Psoas muscle (tissue), 8 donors: ENCODE results near the gene THEMIS. TPM values are rescaled to one million over a fixed set of nuclear protein-coding genes. Genes with fewer than 3 reads are reported as not detected.

Source experiments
- ATAC-seq, 4 donors: fragments of 200-7000 bp; cut with Tn5 transposase; one replicate each; pipeline ENCODE4 v1.9.1; 2020; ENCODE audit warnings: moderate library complexity in 3 of 4, mild to moderate bottlenecking in 2 of 4
- DNase-seq, 2 donors: peaks; one replicate each; pipeline ENCODE4 v3.0.0-alpha.2; 2020
- H3K27ac ChIP-seq: fragments of 200-600 bp; one replicate; pipeline ENCODE4 v1.8.0; 2022
- H3K27me3 ChIP-seq, 3 donors: fragments of 200-600 bp in 1 of 3; one replicate each; pipeline versions ENCODE4 v1.6.1 to v1.8.0; 2013 to 2022; ENCODE audit warnings: low read length in 2 of 3, mild to moderate bottlenecking in 2 of 3, moderate library complexity in 1 of 3; ENCODE audit not compliant: insufficient read depth in 3 of 3
- H3K36me3 ChIP-seq, 2 donors: fragments of 200-600 bp in 1 of 2; one replicate each; pipeline versions ENCODE4 v1.6.1 to v1.8.0; 2013 to 2022; ENCODE audit warnings: low read depth in 1 of 2, mild to moderate bottlenecking in 1 of 2, moderate library complexity in 1 of 2; ENCODE audit not compliant: insufficient read depth in 1 of 2
- H3K4me1 ChIP-seq: fragments of 200-600 bp; one replicate; pipeline ENCODE4 v1.8.0; 2022
- H3K4me3 ChIP-seq: fragments of 200-600 bp; one replicate; pipeline ENCODE4 v1.8.0; 2022; ENCODE audit warnings: mild to moderate bottlenecking
- H3K9me3 ChIP-seq: fragments of 200-600 bp; one replicate; pipeline ENCODE4 v1.8.0; 2022
- CTCF ChIP-seq: fragments of 200-600 bp; IDR thresholded peaks from one replicate; pipeline ENCODE4 v1.8.0; 2022; ENCODE audit warnings: antibody characterized with exemption
- WGBS, 3 donors: extraction: QIAGEN DNeasy Blood & Tissue Kit; methylation state at CpG; one replicate each; pipeline versions ENCODE4 v1.1.6 to v1.1.7; 2013; 5-methylcytosine and 5-hydroxymethylcytosine counted together
- intact Hi-C, 2 donors: fragments of 100-400 bp; cut with DNase I; formaldehyde crosslinking; loops; one replicate each; pipeline versions ENCODE4 v1.11.0 to v1.14.2; 2022
- polyA plus RNA-seq, 3 donors: library from polyadenylated mRNA; stranded (reverse); fragments of 200-250 nt; gene quantifications; one replicate each; pipeline ENCODE4 v1.2.3, GENCODE V29; 2013
- total RNA-seq, 4 donors: library from RNA; stranded (reverse); fragmentation: NEBNext Ultra II Directional in 2 of 4; extraction: Animal tissue kit (Norgen Biotek cat#: 25700) in 2 of 4; gene quantifications; one replicate each; pipeline versions ENCODE4 v1.2.1 to v1.2.4, GENCODE V29; 2021 to 2023
- donor health status: healthy with polysubstance abuse.
- donor health status: DM: no; HTN: no; CAD: no; lungs with moderate emphysema.
- donor health status: Bipolar disorder and iron deficiency.
- donor health status: healthy.
- donor health status: DM: yes; HTN: yes; CAD: no.
- donor health status: DM: no; HTN: no; CAD: no.
- donor health status: DM: no; HTN: no; CAD: no.
- donor health status: DM: yes; HTN: yes; CAD: no.

The THEMIS gene
- total and polyA plus RNA-seq, 7 donors: 0.04 to 0.61 (median 0.17) TPM; not detected in 3

GRCh38 chr6:127858727-127859391 lies 42.0 kb downstream of the THEMIS start:
- DNase-seq (no peak), ATAC-seq (no peak)
- Histone ChIP-seq H3K4me3 (no peak overlapping the region), H3K36me3 (no peaks in the 10 kb centered on the region), H3K27me3 (no peaks in the 10 kb centered on the region), H3K9me3 (no peaks in the 10 kb centered on the region), H3K4me1 (no peaks in the 10 kb centered on the region), H3K27ac (no peak overlapping the region)
- WGBS, 3 donors: 60 to 65% (median 60%) methylated on average over 4 of the region's 4 CpGs
- intact Hi-C loops: loop anchor here in 1 of 2 donors (10.0 kb wide), 1 partner anchor 876 kb away; no protein-coding TSS in a partner anchor
- no peak for TF ChIP-seq CTCF

DNA sequence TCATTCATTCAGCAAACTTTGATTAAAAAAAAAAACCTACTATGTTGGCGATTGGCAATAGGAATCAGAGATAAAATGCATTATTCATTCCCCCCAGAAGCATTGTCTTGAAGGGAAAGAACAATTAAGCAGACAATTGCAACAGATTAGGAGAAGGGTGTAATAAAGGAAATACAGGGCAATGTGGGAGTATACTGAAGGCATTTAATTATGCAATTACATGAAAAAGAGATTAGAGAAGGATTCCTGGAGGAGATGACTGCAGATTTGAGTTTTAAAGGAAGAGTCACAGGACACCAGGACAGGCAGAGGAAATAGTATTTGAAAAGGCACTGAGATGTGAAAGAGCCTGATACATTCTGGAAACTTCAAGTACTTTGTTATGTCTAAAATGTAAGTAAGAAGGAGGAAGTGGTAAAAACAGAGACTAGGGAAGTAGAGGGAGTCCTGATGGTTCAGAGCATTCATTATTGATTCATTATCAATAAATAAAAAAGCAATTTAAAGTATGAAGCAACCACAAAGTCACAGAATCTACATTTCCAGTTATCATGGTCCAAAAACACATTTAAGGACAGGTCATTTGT lies 43.7 kb downstream of the THEMIS start:
- Histone ChIP-seq H3K27ac (no peak overlapping the region), H3K4me3 (no peak overlapping the region), H3K27me3 (no peaks in the 10 kb centered on the region), H3K36me3 (no peaks in the 10 kb centered on the region), H3K9me3 (no peaks in the 10 kb centered on the region), H3K4me1 (no peaks in the 10 kb centered on the region)
- DNase-seq: no peak
- no peak for TF ChIP-seq CTCF
- no peak for ATAC-seq
- WGBS, 3 donors: 67 to 75% (median 69%) methylated on average over 1 of the region's 1 CpG
- intact Hi-C loops: loop anchor here in 1 of 2 donors (10.0 kb wide), 1 partner anchor 878 kb away; no protein-coding TSS in a partner anchor

DNA sequence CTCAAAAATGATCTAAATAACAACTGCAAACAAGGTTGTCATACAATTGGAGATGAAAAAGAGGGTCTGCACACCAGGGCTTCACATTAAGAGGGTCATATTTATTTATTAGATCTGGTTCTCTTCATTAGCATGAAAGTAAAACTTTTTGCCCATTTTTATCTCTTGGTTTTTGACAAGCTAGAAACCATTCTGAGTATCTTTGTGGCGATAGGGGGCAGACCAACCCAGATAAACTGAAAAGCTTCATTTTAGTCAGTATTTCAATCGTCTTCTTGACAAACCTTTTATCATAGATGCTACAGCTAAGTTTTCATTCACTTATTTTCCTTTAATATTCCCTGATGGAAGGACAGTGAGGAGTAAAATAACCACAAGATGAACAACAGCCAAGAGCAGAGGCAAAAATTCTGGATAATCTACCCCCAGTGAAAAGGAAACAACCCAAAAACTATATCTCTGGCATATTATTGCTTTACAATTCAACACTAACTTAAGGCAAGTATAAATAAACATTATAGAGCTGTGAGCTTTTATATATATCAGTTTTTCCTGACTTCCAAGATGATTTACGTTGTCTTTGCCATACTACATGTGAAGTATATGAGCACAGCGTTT lies 45.2 kb downstream of the THEMIS start:
- H3K36me3 ChIP-seq: no peaks in the 10 kb centered on the region
- DNase-seq (no peak), ATAC-seq (no peak)
- intact Hi-C loops: loop anchor here in 1 of 2 donors (10.0 kb wide), 1 partner anchor 879 kb away; no protein-coding TSS in a partner anchor
- H3K27ac ChIP-seq: no peak overlapping the region
- H3K4me1 ChIP-seq: no peaks in the 10 kb centered on the region
- H3K9me3 ChIP-seq: no peaks in the 10 kb centered on the region
- H3K4me3 ChIP-seq: no peak overlapping the region
- 31 to 52% (median 44%) methylated on average over 4 of the region's 4 CpGs for WGBS, 3 donors
- TF ChIP-seq CTCF: peak; percentile 34
- H3K27me3 ChIP-seq: no peaks in the 10 kb centered on the region

- Histone ChIP-seq H3K4me1 (no peaks in the 10 kb centered on the region), H3K4me3 (no peak overlapping the region), H3K27me3 (no peaks in the 10 kb centered on the region), H3K9me3 (no peaks in the 10 kb centered on the region), H3K27ac (no peak overlapping the region), H3K36me3 (no peaks in the 10 kb centered on the region)
- DNase-seq: no peak
- TF ChIP-seq CTCF: no peak
- intact Hi-C loops: loop anchor here in 1 of 2 donors (10.0 kb wide), 1 partner anchor 881 kb away; no protein-coding TSS in a partner anchor
- WGBS, 3 donors: 82 to 86% (median 85%) methylated on average over 1 of the region's 1 CpG
- no peak for ATAC-seq
Measured at GRCh38 chr6:127854009-127854408, 46.8 kb downstream of the THEMIS start.
